Measurements from ENCODE around the gene FAM120A. TPM values are rescaled to one million over a fixed set of nuclear protein-coding genes. Genes with fewer than 3 reads are reported as not detected.
A peak's percentile ranks its signal among the peaks of the same experiment; 100 is the strongest.

The FAM120A gene
- total RNA-seq, 2 donors from 2014 or later = 38.3 to 46.1 TPM

DNA sequence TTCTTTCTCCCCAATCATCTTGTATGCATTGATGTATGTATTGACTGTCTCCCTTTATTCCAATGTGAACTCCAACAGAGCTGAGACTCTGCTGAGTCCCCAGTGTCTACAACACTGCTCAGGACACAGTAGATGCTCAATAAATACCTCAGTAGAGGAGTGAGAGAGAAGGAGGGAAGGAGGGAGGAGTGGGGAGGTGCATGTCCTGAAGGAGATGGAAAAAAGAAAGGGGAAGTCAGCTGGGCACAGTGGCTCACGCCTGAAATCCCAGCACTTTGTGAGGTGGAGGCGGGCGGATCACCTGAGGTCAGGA, 122.0 kb downstream of the FAM120A start:
- peaks cover 12% of the 10 kb centered on the region for H3K36me3 Mint-ChIP-seq (ENCODE audit: low read depth)
- H3K9me3 Mint-ChIP-seq = peaks cover 15% of the 10 kb centered on the region
- peaks cover 14% of the 10 kb centered on the region for H3K27me3 Mint-ChIP-seq (ENCODE audit: insufficient read depth)
- no peak overlapping the region for H3K4me3 ChIP-seq (ENCODE audit: low read length)
- H3K27me3 ChIP-seq (ENCODE audit: control insufficient read depth, insufficient read depth, low read length, poor library complexity, severe bottlenecking) = no peaks in the 10 kb centered on the region
- no peak overlapping the region for H3K9ac ChIP-seq (ENCODE audit: extremely low read depth, low read length, poor library complexity, severe bottlenecking)
- peaks cover 7% of the 10 kb centered on the region for H3K4me1 ChIP-seq (ENCODE audit: control insufficient read depth, insufficient read depth, low read length)
- H3K4me1 Mint-ChIP-seq = peaks cover 12% of the 10 kb centered on the region
- H3K4me3 Mint-ChIP-seq = no peak overlapping the region
- TF ChIP-seq, protein P1, sequence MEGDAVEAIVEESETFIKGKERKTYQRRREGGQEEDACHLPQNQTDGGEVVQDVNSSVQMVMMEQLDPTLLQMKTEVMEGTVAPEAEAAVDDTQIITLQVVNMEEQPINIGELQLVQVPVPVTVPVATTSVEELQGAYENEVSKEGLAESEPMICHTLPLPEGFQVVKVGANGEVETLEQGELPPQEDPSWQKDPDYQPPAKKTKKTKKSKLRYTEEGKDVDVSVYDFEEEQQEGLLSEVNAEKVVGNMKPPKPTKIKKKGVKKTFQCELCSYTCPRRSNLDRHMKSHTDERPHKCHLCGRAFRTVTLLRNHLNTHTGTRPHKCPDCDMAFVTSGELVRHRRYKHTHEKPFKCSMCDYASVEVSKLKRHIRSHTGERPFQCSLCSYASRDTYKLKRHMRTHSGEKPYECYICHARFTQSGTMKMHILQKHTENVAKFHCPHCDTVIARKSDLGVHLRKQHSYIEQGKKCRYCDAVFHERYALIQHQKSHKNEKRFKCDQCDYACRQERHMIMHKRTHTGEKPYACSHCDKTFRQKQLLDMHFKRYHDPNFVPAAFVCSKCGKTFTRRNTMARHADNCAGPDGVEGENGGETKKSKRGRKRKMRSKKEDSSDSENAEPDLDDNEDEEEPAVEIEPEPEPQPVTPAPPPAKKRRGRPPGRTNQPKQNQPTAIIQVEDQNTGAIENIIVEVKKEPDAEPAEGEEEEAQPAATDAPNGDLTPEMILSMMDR (conservative IDR thresholded peaks at IDR 0.05) = no peak
- H3K27ac ChIP-seq (ENCODE audit: low read depth, low read length) = no peak overlapping the region
- no peak overlapping the region for H3K27ac Mint-ChIP-seq
- WGBS, 2 experiments (ENCODE audit: insufficient coverage in 1 of 2, insufficient read length in 1 of 2) = 71 to 93% methylated on average over 1 to 3 of the region's 3 CpGs
- peaks cover under 1% of the 10 kb centered on the region for H3K36me3 ChIP-seq (ENCODE audit: control insufficient read depth, insufficient read depth, low read length)
- H3K9me3 ChIP-seq (ENCODE audit: control insufficient read depth, low read length) = peaks cover 17% of the 10 kb centered on the region
- no peak for DNase-seq

DNA sequence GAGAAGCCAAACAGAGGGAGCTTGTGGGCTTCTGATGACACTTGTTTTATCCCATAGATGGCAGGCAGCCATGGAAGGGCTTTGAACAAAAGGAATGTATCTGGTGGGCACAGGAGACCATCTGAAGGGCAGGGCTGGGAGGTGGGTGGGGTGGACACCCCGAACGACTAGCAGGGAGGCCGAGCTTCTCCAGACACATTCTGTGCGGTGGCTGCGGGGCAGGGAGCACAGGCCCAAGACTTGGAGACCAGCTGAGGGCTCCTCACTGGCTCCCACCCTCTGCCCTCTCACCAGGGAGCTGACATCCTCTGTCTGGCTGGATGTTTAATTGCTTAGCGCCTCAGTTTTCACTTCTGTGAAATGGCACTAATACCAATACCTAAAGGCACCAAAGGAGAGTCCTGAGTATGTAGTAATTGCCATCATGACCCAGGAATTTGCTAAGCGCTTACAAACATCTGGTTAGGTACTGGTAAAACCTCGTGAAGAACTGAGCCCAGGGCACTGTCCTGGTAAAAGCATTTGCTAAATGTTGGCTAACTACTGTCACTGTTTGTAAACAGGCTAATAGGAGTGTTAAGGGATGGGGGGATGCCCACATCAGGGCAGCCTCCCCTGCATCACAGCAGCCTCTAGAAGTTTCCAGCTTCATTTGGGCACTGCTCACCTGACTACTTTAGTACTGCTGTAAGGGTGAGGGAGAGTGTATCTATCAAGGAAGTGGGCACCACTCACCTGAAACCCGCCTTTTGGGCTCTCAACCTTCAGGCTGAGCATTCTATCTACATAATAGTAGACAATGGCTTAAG, 122.8 kb downstream of the FAM120A start:
- Histone ChIP-seq H3K9me3 (ENCODE audit: control insufficient read depth, low read length) (peaks cover 17% of the 10 kb centered on the region), H3K9ac (ENCODE audit: extremely low read depth, low read length, poor library complexity, severe bottlenecking) (no peak overlapping the region), H3K36me3 (ENCODE audit: control insufficient read depth, insufficient read depth, low read length) (no peaks in the 10 kb centered on the region), H3K27ac (ENCODE audit: low read depth, low read length) (no peak overlapping the region), H3K27me3 (ENCODE audit: control insufficient read depth, insufficient read depth, low read length, poor library complexity, severe bottlenecking) (no peaks in the 10 kb centered on the region), H3K4me3 (ENCODE audit: low read length) (no peak overlapping the region), H3K4me1 (ENCODE audit: control insufficient read depth, insufficient read depth, low read length) (peaks cover 7% of the 10 kb centered on the region)
- H3K4me1 Mint-ChIP-seq = peaks cover 12% of the 10 kb centered on the region
- H3K4me3 Mint-ChIP-seq = peak overlapping the region; percentile 82
- no peak overlapping the region for H3K27ac Mint-ChIP-seq
- peaks cover 15% of the 10 kb centered on the region for H3K9me3 Mint-ChIP-seq
- TF ChIP-seq, protein P1 (conservative IDR thresholded peaks at IDR 0.05) = no peak
- H3K27me3 Mint-ChIP-seq (ENCODE audit: insufficient read depth) = peaks cover 14% of the 10 kb centered on the region
- 87 to 93% methylated on average over 8 to 9 of the region's 9 CpGs for WGBS, 2 experiments (ENCODE audit: insufficient coverage in 1 of 2, insufficient read length in 1 of 2)
- peaks cover 12% of the 10 kb centered on the region for H3K36me3 Mint-ChIP-seq (ENCODE audit: low read depth)
- peak; percentile 47 for DNase-seq

- Histone ChIP-seq H3K27ac (ENCODE audit: low read depth, low read length) (no peak overlapping the region), H3K27me3 (ENCODE audit: control insufficient read depth, insufficient read depth, low read length, poor library complexity, severe bottlenecking) (no peaks in the 10 kb centered on the region), H3K4me1 (ENCODE audit: control insufficient read depth, insufficient read depth, low read length) (peaks cover 7% of the 10 kb centered on the region), H3K9me3 (ENCODE audit: control insufficient read depth, low read length) (peaks cover 17% of the 10 kb centered on the region), H3K4me3 (ENCODE audit: low read length) (peak overlapping the region; percentile 85), H3K9ac (ENCODE audit: extremely low read depth, low read length, poor library complexity, severe bottlenecking) (peak overlapping the region; percentile 53), H3K36me3 (ENCODE audit: control insufficient read depth, insufficient read depth, low read length) (no peaks in the 10 kb centered on the region)
- TF ChIP-seq, protein P1 (conservative IDR thresholded peaks at IDR 0.05) = no peak
- Mint-ChIP-seq H3K27ac (peak overlapping the region; percentile 87), H3K4me1 (peaks cover 13% of the 10 kb centered on the region), H3K4me3 (peak overlapping the region; percentile 82), H3K27me3 (ENCODE audit: insufficient read depth) (peaks cover 14% of the 10 kb centered on the region), H3K9me3 (peaks cover 15% of the 10 kb centered on the region), H3K36me3 (ENCODE audit: low read depth) (peaks cover 12% of the 10 kb centered on the region)
- 34 to 45% methylated on average over 8 to 28 of the region's 30 CpGs for WGBS, 2 experiments (ENCODE audit: insufficient coverage in 1 of 2, insufficient read length in 1 of 2)
- DNase-seq = peak; percentile 69
Measured at GRCh38 chr9:93574900-93575795, 123.7 kb downstream of the FAM120A start.

Measured in endodermal cell (in vitro differentiated cells).